ENCODE results near the gene NOS3.
A peak's percentile ranks its signal among the peaks of the same experiment; 100 is the strongest.
"Not testable (repeated sequence)": the region's sequence is repeated elsewhere in the genome, so short reads cannot be mapped to it uniquely, and the experiment has no call there.

NOS3 gene

DNA sequence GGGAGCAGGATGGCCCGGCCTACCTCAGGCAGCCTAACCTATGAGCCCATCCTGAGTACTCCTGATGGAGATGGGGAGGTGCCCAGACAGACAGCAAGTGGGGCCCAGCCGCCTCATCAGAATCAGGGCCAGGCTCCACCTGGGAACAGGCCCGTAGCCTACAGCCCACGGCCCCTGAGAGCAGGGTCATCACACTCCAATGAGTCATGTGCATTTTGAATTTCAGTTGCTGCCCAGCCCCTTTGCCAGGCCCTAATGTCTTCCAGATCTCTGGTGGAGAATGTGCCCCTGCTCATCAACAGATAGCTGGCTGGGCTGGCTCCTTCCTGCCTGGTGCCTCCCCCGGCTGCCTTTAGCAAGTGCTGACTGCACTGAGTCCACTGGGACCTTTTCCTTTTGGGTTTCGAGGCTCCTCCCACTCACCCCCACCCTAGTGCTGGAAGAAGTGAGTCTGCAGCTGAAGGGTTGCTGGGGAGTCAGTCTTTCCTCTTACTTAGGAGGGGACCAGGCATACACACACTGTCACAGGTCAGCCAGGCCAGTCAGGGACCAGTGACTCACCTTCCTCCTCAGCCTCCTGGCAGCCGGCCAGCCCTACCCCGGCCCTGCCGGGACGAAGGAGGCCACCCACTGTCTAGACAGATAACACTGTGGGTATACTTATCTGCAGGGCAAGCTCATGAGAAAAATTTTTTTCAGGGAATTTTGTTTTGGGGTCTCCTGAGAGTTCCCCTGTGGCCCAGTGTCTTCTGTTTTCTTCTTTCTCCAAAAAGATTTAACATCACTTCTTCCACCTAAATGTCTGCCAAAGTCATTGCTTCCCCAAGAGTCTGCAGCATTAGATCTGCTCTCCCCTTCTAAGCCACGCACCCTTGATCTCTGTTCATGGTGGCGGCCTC is 48.4 kb downstream of the NOS3 start:
- Histone ChIP-seq H3K36me3 (peaks cover 9% of the 10 kb centered on the region), H3K9me3 (ENCODE audit: severe bottlenecking) (no peaks in the 10 kb centered on the region), H3K4me3 (ENCODE audit: low read depth, low read length) (no peak overlapping the region), H3K27ac (peak overlapping the region; percentile 24), H3K27me3 (ENCODE audit: insufficient read depth, low read depth, severe bottlenecking) (no peaks in the 10 kb centered on the region)
- TF ChIP-seq, protein P1, sequence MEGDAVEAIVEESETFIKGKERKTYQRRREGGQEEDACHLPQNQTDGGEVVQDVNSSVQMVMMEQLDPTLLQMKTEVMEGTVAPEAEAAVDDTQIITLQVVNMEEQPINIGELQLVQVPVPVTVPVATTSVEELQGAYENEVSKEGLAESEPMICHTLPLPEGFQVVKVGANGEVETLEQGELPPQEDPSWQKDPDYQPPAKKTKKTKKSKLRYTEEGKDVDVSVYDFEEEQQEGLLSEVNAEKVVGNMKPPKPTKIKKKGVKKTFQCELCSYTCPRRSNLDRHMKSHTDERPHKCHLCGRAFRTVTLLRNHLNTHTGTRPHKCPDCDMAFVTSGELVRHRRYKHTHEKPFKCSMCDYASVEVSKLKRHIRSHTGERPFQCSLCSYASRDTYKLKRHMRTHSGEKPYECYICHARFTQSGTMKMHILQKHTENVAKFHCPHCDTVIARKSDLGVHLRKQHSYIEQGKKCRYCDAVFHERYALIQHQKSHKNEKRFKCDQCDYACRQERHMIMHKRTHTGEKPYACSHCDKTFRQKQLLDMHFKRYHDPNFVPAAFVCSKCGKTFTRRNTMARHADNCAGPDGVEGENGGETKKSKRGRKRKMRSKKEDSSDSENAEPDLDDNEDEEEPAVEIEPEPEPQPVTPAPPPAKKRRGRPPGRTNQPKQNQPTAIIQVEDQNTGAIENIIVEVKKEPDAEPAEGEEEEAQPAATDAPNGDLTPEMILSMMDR (IDR thresholded peaks at IDR 0.05; ENCODE audit: low read depth, low read length), result no peak
- DNase-seq, result peak; percentile 59

DNA sequence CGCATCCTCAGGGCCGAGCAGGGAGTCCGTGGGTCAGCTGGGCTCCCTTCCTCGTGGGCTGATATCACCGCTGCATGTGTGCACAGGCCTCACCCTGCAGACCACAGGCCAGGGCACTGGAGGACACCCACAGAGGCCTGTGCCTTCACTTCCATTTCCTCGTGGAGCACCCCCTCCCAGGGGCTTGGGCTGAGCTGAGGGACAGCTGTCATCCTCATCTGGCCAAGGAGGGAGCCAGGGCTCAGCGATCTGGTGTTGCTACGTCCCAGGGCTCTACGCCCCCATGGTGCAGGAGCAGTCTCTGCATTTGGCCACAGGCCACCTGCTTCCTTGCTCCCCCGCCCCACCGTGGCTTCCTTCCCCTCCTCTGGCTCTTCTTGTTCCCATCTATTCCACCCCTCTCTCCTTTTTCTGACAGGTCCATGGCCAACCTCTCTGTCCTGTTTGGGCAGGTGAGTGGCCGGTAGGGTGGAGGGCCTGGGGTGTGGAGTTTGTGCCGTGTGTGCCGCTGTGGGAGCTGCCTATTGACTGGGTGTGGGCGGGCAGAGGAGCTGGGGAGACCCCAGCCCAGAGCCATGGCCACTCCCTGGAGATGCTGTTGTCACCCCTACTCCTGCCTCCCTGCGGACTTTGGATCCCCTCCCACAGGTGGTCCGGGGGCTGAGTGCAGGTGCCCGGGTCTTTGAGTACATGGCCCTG is 49.2 kb downstream of the NOS3 start:
- Histone ChIP-seq H3K27me3 (ENCODE audit: insufficient read depth, low read depth, severe bottlenecking) (no peaks in the 10 kb centered on the region), H3K36me3 (peaks cover 4% of the 10 kb centered on the region), H3K4me3 (ENCODE audit: low read depth, low read length) (no peak overlapping the region), H3K9me3 (ENCODE audit: severe bottlenecking) (no peaks in the 10 kb centered on the region), H3K27ac (peak overlapping the region; percentile 24)
- TF ChIP-seq, protein P1 (IDR thresholded peaks at IDR 0.05; ENCODE audit: low read depth, low read length), result no peak
- peak; percentile 56 for DNase-seq

DNA sequence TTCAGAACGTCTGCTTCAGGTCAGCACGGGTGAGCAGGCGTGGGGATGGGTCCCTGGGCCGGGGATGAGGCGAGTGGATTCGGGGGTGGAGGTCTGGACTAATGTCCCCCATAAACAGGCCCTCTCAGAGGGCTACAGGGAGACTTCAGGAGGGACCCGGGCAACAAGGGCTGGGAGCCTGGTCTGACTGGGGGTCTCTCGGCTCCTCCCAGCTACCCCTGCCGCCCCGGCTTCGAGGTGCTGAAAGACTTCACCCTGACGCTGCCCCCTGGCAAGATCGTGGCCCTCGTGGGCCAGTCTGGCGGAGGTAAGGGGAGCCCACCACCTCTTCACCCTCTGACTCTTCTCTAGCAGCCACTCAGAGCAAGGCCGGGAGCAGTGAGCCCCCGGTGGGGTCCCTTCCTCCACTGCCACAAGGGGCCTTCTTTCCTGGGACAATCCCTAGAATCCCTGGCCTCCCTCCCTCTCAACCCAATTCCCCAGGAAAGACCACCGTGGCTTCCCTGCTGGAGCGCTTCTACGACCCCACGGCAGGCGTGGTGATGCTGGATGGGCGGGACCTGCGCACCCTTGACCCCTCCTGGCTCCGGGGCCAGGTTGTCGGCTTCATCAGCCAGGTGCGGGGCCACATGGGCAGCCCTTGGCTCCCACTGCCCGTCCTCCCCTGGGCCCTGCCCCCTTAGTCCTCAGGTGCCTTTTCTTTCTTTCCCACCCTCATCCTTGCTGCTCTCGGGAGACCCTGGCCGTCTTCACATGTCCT is 50.0 kb downstream of the NOS3 start:
- Histone ChIP-seq H3K27me3 (ENCODE audit: insufficient read depth, low read depth, severe bottlenecking) (no peaks in the 10 kb centered on the region), H3K4me3 (ENCODE audit: low read depth, low read length) (no peak overlapping the region), H3K36me3 (peaks cover 3% of the 10 kb centered on the region; the same call in 1 of the 2 replicates), H3K9me3 (ENCODE audit: severe bottlenecking) (no peaks in the 10 kb centered on the region), H3K27ac (no peak overlapping the region)
- TF ChIP-seq, protein P1 (IDR thresholded peaks at IDR 0.05; ENCODE audit: low read depth, low read length), result no peak
- no peak for DNase-seq

DNA sequence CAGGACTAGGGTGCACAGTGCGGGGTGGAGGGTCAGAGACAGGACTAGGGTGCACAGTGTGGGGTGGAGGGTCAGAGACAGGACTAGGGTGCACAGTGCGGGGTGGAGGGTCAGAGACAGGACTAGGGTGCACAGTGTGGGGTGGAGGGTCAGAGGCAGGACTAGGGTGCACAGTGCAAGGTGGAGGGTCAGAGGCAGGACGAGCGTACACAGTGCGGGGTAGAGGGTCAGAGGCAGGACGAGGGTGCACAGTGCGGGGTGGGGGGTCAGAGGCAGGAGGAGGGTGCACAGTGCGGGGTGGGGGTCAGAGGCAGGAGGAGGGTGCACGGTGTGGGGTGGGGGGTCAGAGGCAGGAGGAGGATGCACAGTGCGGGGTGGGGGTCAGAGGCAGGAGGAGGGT is 52.6 kb downstream of the NOS3 start:
- H3K27ac ChIP-seq; H3K27me3 ChIP-seq (ENCODE audit: insufficient read depth, low read depth, severe bottlenecking); H3K9me3 ChIP-seq (ENCODE audit: severe bottlenecking); DNase-seq; H3K4me3 ChIP-seq (ENCODE audit: low read depth, low read length); H3K36me3 ChIP-seq: not testable (repeated sequence)

DNA sequence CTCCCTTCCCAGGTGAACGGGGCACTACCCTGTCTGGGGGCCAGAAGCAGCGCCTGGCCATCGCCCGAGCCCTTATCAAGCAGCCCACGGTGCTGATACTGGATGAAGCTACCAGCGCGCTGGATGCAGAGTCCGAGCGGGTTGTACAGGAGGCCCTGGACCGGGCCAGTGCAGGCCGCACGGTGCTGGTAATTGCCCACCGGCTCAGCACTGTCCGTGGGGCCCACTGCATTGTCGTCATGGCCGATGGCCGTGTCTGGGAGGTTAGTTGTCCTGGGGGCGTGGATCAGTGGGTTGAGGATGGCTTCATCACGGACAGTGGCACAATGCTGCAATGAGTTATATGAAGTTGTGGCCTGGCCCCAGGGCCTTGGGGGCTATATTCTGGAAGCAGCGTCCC is 53.1 kb downstream of the NOS3 start:
- TF ChIP-seq, protein P1 (IDR thresholded peaks at IDR 0.05; ENCODE audit: low read depth, low read length), result no peak
- no peak for DNase-seq
- Histone ChIP-seq H3K9me3 (ENCODE audit: severe bottlenecking) (no peaks in the 10 kb centered on the region), H3K4me3 (ENCODE audit: low read depth, low read length) (no peak overlapping the region), H3K36me3 (peaks cover 3% of the 10 kb centered on the region; the same call in 1 of the 2 replicates), H3K27ac (no peak overlapping the region), H3K27me3 (ENCODE audit: insufficient read depth, low read depth, severe bottlenecking) (no peaks in the 10 kb centered on the region)

DNA sequence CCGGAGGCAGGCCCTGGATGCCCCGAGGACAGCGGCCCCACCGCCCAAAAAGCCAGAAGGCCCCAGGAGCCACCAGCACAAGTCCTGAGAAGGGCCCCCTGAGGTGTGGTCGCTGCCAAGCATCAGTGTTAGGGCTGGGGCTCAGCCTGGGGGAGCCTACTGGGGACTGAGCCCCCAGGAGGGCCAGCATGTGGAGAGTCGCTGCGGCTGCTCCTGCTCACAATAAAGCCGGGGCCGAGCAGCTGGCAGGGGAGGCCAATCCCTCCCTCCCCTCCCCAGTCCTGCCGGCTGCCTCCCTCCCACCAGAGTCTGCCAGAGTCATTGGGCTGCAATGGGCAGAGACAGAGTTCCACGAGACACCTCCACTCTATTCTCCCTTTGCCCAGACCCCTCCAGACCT is 54.4 kb downstream of the NOS3 start:
- DNase-seq, result peak; percentile 81
- Histone ChIP-seq H3K27ac (peak overlapping the region; percentile 64), H3K9me3 (ENCODE audit: severe bottlenecking) (no peaks in the 10 kb centered on the region), H3K27me3 (ENCODE audit: insufficient read depth, low read depth, severe bottlenecking) (no peaks in the 10 kb centered on the region), H3K4me3 (ENCODE audit: low read depth, low read length) (no peak overlapping the region), H3K36me3 (peaks cover 3% of the 10 kb centered on the region; the same call in 1 of the 2 replicates)
- TF ChIP-seq, protein P1 (IDR thresholded peaks at IDR 0.05; ENCODE audit: low read depth, low read length), result no peak
